Erythroblast (primary cell): ENCODE data around the gene ZCCHC24.

Experiments
- GATA1 ChIP-seq: IDR thresholded peaks from 2 replicates; pipeline ENCODE4 v1.6.1; 2011; ENCODE audit warnings: low read depth, mild to moderate bottlenecking, control low read depth, low read length, moderate library complexity
- POLR2A ChIP-seq: IDR thresholded peaks from 2 replicates; pipeline ENCODE4 v1.6.1; 2011; ENCODE audit warnings: mild to moderate bottlenecking, low read length

DNA sequence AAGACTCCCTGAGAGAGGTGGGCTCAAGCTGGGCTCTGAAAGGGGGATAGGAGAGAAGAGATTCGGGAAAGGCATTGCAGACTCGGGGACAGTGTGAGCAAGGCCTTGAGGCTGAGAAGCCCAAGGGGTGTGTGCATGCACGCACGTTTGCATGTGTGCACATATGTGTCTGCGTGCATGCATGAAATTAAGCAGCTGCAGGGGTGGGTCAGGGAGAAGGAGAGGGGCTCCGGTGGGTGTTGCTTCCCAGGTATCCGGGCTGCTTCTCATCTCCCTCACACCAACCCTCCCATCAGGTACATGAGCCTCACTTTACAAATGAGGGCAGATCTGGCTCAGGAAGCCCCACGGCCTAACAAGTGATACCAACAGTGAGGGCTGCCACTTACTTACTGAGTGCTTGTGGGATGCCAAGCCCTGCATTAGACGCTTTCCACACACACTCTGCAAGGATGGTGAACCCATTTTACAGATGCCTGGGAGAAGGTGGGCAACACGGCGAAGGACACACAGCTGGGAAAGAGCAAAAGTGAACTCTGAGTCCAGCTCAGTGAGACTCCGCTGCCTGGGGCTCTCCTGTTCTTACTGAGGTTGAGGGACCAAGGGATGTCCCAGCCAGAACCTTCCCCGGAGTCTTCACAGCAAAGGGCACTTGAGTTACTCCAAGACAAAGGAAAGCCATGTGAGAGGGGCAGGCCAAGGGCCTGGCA is 26.4 kb downstream of the ZCCHC24 start:
- no peak for TF ChIP-seq POLR2A
- TF ChIP-seq GATA1 = no peak
